Fibroblast of skin of back (primary cell): ENCODE measurements around the gene GPATCH1.

ENCODE experiments used
- DNase-seq: peaks from one replicate; pipeline ENCODE4 v3.0.0-alpha.2; 2013

GPATCH1 gene

DNA sequence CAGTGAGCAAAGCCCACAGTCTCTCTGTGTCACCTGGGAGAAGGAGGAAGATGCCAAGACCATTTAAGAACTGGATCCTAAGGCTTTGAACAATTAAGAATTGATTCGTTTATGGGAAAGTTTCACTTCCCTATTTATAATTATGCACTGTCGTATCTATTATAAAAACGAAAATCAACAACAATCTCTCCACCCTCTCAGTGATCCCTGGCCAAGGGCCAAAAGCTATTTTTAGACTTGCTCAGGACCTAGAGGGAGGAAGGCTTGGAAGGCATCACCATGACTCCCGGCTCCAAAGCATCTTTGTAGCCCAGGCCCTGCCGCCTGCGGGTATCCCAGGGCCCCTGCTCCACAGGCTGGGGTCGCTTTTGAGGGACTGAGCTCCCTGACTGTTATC, 17.6 kb upstream of the GPATCH1 start:
- peak; percentile 44 for DNase-seq

DNA sequence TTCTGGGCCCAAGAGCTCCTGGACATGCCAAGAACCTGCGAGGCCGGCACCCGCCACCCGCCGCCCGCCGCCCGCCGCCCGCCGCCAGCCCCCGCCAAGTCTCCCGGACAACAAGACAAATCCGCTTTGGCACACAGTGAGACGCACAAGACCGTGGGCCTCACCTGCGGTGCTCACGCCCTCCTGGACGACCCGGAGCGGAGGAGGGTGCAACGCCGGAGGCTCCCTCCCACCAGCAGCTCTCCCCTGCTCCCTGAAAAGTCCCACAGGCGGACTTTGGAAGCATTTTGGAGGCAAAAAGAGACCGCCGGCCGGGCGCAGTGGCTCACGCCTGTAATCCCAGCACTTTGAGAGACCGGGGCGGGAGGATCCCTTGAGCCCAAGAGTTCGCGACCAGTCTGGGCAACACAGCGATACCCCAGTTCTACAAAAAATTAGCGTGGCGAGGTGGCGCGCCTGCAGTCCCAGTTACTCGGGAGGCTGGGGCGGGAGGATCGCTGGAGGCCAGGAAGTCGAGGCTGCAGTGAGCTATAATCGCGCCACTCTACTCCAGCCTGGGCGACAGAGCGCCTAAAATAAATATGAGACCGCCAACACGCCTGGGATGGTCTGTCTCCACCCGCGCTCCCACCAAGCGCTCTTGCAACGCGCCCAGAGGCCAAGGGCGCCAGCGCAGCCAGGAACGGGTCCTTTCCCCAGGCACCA, 17.1 kb upstream of the GPATCH1 start:
- peak; percentile 18 for DNase-seq

GRCh38 chr19:33064458-33064791, 16.6 kb upstream of the GPATCH1 start:
- DNase-seq = no peak

GRCh38 chr19:33064792-33065550, 16.0 kb upstream of the GPATCH1 start, which contains the start of gene RHPN2:
Gene RHPN2, minus strand, starts transcription at chr19:33064888. Its CDS starts 36 bp downstream, at chr19:33064852.
- peak; percentile 80 for DNase-seq

- DNase-seq = no peak
These were observed 14.4 kb upstream of the GPATCH1 start for GRCh38 chr19:33066543-33066942.

- DNase-seq = no peak
These were observed 13.9 kb upstream of the GPATCH1 start for GRCh38 chr19:33067121-33067520.

GRCh38 chr19:33071887-33072286, 9.1 kb upstream of the GPATCH1 start:
- peak; percentile 8 for DNase-seq

DNA sequence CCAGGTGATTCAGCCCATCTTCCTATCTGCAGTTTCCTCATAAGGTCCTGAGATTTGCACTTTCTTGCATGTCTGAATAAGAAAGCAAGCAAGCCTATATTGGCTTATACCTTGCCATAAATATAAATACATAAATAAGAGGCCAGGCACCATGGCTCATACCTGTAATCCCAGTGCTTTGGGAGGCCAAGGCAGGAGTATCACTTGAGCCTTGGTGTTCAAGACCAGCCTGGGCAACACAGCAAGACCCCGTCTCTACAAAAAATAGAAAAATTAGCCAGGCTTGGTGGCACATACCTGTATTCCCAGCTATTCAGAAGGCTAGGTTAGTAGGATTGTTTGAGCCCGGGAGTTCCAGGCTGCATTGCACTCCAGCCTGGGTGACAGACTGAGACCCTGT, 5.5 kb upstream of the GPATCH1 start:
- DNase-seq = no peak

DNA sequence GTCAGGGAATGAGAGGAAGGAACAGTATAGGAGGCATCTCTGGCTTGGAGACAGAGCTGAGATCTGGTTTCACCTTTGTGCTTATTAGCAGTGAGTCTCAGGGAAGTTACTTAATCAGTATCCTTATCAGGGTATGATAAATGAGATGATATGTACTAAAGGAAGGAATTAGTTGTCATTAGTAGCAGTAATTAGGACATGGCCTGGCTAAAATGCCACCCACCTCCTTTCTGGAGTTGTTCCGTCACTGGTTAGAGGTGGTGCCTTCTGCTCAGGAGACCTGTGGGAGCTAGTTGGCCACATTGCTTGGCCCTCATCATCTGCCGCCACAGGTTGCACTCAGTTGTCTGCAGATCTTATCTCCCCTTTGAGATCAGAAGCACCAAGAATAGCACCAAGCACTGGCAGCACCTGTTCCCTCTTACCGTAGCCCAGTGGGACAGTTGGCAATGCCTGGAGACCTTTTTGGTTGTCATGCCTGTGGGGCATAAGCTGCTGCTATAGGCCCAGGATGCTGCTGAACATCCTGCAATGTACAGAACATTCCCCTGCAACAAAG, 4.7 kb downstream of the GPATCH1 start:
- no peak for DNase-seq

- DNase-seq = no peak
These were observed 6.0 kb downstream of the GPATCH1 start for GRCh38 chr19:33086955-33087354.

DNA sequence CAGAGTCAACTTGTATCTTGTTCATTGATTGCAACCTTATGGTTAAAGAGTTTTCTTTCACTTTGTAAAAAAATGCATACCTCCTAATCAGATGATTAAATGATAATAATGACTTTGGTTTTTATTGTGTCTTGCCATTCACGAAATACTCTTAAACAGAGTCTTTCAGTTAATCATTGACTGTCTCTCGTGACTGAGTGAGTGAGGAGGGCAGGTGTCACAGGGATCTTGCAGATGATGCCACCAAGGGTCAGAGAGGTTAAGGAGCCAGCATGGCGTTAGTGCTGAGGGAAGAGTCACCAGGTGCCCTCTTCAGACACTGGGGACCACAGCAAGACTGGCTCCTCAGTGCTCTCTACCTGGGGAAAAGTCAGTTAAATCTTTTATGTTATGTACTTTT, 8.0 kb downstream of the GPATCH1 start:
- no peak for DNase-seq

DNA sequence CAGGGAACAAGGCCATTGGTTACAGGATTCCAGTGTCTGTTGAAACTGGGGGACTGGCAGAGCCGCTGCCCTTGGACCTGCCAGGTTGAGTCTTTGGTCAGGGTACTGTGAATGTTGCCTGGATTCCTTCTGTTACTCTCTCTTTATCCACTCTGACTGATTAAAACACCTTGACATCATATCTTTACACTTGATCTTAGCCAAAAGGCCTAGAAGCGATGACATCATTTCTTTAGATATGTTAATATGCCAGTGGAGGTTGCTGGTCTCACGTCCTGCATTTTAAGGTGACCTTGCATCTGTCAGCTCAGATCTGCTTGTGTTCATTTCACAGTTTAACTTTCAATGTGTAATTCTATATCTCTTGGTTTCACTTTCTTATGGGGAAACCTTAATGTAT, 9.2 kb downstream of the GPATCH1 start:
- DNase-seq = no peak

- DNase-seq = no peak
These were observed 12.6 kb downstream of the GPATCH1 start for GRCh38 chr19:33093420-33094210.

GRCh38 chr19:33094436-33095067, 13.6 kb downstream of the GPATCH1 start:
- DNase-seq = no peak

GRCh38 chr19:33096005-33096404, 15.0 kb downstream of the GPATCH1 start:
- DNase-seq = no peak

DNA sequence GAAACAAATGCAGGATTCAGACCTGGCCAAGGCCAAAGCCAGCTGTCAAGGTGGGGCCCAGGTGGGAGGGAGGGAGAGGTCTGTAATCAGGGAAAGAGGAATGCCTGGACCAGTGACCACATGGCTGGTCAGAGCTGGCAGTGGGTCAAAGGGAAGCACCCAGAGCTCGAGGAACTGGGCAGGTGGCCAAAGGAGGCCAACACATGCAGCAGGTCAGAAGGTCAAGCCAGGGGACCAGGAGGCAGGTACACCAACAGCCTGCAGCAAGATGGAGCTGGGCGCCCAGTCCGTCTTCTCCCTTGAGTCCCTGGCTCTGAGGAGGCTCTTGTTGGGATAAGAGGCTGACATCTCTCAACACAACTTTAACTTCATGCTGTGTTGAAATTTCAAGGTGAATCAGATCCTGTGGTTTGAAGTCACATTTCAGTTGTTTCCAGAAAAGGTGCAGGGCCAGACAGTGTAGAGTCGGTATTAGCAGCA, 17.1 kb downstream of the GPATCH1 start:
- no peak for DNase-seq

GRCh38 chr19:33100894-33101644, 20.1 kb downstream of the GPATCH1 start:
- no peak for DNase-seq

DNA sequence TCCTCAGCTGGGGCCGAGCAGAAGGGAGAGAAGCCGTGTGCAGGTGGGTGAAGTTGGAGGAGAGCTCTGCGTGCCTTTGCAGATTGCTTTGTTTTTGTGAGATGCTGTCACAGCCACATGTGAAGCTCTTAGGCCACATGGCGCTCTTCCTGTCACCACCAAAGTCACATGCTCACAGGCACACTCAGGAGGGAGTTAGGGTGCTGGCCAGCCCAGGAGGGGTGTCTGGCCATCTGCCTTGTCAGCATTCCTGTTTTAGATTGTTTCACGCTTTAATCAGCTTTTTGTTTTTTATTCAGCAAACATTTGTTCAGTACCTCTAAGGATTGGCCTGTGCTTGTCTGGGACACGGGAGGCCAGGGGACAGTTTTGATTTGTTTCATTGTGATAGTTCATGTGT, 21.9 kb downstream of the GPATCH1 start:
- DNase-seq = no peak

DNA sequence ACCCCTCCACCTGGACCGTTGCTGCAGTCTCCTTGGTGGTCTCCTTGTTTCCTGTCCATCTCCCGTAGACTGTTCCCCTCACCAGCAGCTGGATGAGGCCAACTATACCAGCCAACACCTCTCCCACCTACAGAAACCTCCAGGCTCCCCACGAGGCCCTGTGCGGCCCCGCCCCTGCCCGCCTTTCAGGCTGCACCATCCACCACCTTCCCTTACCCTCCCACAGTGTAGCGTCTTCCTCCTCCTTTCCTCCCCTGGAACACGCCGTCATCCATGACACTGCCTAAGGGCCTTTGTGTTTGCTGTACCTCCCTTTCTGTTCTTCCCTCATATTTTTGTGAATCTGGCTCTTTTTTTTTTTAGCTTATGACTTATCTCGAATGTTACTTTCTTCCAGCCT, 27.2 kb downstream of the GPATCH1 start:
- no peak for DNase-seq

DNA sequence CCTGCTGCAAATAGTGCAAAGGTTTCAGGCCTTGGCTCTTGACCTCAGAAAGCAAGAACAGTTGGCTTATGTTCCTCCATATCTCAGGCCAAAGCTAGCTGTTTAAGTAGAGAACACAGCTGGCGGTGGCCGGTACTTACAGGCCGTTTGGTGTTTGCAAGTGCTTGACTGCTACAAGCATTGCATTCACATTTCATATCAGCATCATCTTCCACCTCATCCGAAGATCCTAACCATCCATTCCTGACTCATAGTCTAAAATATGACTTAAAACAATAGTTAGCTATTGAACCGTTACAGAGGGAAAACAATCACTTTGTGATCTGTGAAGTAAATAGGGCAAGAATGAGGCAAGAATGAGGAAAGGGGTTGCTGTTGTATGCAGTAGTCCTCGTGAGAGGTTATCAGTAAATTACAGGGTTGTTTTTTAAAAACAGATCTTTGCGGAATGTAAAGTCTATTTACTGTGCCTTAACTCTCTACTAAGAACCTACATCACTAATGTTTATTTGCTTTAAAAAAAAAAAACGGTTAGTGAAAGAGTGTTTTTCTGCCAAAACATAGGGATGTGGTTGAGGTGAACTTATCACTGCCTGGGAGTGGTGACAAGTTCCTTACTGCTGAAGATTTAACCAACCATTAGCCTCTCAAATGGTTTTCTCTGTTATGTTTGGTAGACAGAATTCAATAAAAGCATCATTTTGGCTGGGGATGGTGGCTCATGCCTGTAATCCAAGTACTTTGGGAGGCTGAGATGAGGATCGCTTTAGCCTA, 29.3 kb downstream of the GPATCH1 start:
- peak; percentile 44 for DNase-seq

DNA sequence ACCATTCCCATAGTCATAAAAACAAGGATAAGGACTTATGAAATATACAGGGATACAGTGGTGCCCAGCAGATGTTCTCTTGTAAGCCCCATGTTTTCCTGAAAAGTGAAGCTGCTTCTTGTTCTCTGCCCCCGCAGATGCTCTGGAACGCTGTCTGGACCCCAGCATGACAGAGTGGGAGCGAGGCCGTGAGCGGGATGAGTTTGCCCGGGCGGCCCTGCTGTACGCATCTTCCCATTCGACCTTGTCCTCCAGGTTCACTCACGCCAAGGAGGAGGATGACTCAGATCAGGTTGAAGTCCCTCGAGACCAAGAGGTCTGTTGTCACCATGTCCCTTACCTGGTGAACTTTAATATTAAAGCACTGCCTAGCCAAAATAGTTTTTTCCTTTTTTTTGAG, 30.6 kb downstream of the GPATCH1 start:
- DNase-seq = no peak
